Epithelial cell of umbilical artery (primary cell): ENCODE data around the gene AQR. TPM values are rescaled to one million over a fixed set of nuclear protein-coding genes. Genes with fewer than 3 reads are reported as not detected.

ENCODE experiments used
- total RNA-seq: library from RNA; depleted of rRNA; stranded (reverse); fragments of >200 nt; gene quantifications from 2 replicates; pipeline ENCODE4 v1.2.3, GENCODE V29; 2014

The AQR gene
- 23.7 and 25.7 TPM in 2 replicates for total RNA-seq

GRCh38 chr15:34969340-34970097 is at the start of gene AQR:
TSS of gene AQR (minus strand) at chr15:34969742. CDS start at chr15:34969613, 129 bp downstream.

GRCh38 chr15:34988027-34988902 is 18.7 kb upstream of the AQR start, which contains the start of gene ZNF770:
TSS of gene ZNF770 (minus strand) at chr15:34988287. CDS start at chr15:34983434, 4,853 bp downstream.

Other genes starting within 250 kb of the AQR start
- not detected in 2 replicates for gene GJD2, start 214.7 kb downstream of the AQR start, total RNA-seq
- gene ACTC1, start 174.2 kb downstream of the AQR start, total RNA-seq, result not detected in 2 replicates
- 35.4 and 40.4 TPM in 2 replicates for gene ZNF770, start 18.5 kb upstream of the AQR start, total RNA-seq
- gene NANOGP8, start 115.6 kb upstream of the AQR start, total RNA-seq, result not detected in 2 replicates